K562 (cell line): ENCODE measurements around the gene PLCD1. TPM values are rescaled to one million over a fixed set of nuclear protein-coding genes. Genes with fewer than 3 reads are reported as not detected.
A peak's percentile ranks its signal among the peaks of the same experiment; 100 is the strongest.

Experiments used
- ATAC-seq: fragments of 200-7000 bp; cut with Tn5 transposase; 3 replicates; pipeline ENCODE4 v1.9.1; 2020; ENCODE audit warnings: moderate library complexity
- BruUV-seq: library from RNA; stranded (reverse); fragments of 400-500 nt; replicated peaks from 2 replicates; lab custom pipeline; 2021; lab: Mats Ljungman, UMichigan
- CTCF ChIA-PET: fragments of 300-600 bp; formaldehyde crosslinking; extraction: SDS; loops from one replicate; lab custom pipeline; 2021; ENCODE audit warnings: low intra/inter-chr PET ratio; lab: Yijun Ruan, JAX
- POLR2A ChIA-PET: fragments of 300-600, 350-650 bp; sonication (Branson Sonifier 250); formaldehyde crosslinking; extraction: SDS; loops from one replicate; lab custom pipeline; 2021; ENCODE audit warnings: antibody characterized with exemption, inconsistent platforms; lab: Yijun Ruan, JAX
- DNase-seq, 4 experiments: peaks; one replicate each; pipeline versions ENCODE4 v3.0.0 to v3.0.0-alpha.2; 2011 to 2018; ENCODE audit warnings: low spot score in 3 of 4, mixed read lengths in 3 of 4; ENCODE audit errors: extremely low read depth in 1 of 4
- FAIRE-seq: peaks from 2 replicates; lab custom pipeline; 2011; peaks lifted over from hg19 to GRCh38; lab: Jason Lieb, UNC
- H2AFZ ChIP-seq: 2 replicates; pipeline ENCODE4 v1.6.0; 2011; ENCODE audit warnings: low read depth, low read length, control low read depth, inconsistent platforms
- H3K27ac ChIP-seq: fragments of 200-600 bp; 3 replicates; pipeline ENCODE4 v1.8.0; 2011; ENCODE audit warnings: low read depth, mild to moderate bottlenecking, control low read depth, inconsistent platforms, low read length, moderate library complexity, mixed read lengths; ENCODE audit errors: extremely low read depth
- H3K27me3 ChIP-seq, 2 experiments: fragments of 300-600 bp in 1 of 2; 2 replicates in 1 of 2; 3 replicates in 1 of 2; pipeline versions ENCODE4 v1.6.0 to v1.8.0; 2011; ENCODE audit warnings: inconsistent platforms in 2 of 2, low read length in 2 of 2, mild to moderate bottlenecking in 1 of 2, mixed read lengths in 1 of 2, moderate library complexity in 1 of 2; ENCODE audit not compliant: control insufficient read depth in 2 of 2, insufficient read depth in 2 of 2
- H3K36me3 ChIP-seq: fragments of 300-600 bp; 3 replicates; pipeline ENCODE4 v1.8.0; 2011; ENCODE audit warnings: mild to moderate bottlenecking, low read length, inconsistent platforms; ENCODE audit not compliant: control insufficient read depth, insufficient read depth
- H3K4me1 ChIP-seq, 2 experiments: fragments of 200-600 bp in 1 of 2; replicated peaks in 1 of 2; 2 replicates in 1 of 2; 3 replicates in 1 of 2; pipeline versions ENCODE4 v1.5.1 to v1.8.0; 2011; ENCODE audit warnings: inconsistent platforms in 2 of 2, low read length in 2 of 2, mild to moderate bottlenecking in 1 of 2, mixed read lengths in 1 of 2, moderate library complexity in 1 of 2; ENCODE audit not compliant: control insufficient read depth in 2 of 2, insufficient read depth in 2 of 2
- H3K4me2 ChIP-seq: 2 replicates; pipeline ENCODE4 v1.6.1; 2011; ENCODE audit warnings: low read length, control low read depth, inconsistent platforms, mixed read lengths; ENCODE audit not compliant: insufficient read depth
- H3K4me3 ChIP-seq: fragments of 200-600 bp; sonication (generic), shearing (Covaris generic); 2 replicates; pipeline ENCODE4 v1.5.1; 2016; ENCODE audit warnings: control low read depth, inconsistent platforms
- H3K79me2 ChIP-seq: fragments of 200-600 bp; 3 replicates; pipeline ENCODE4 v1.8.0; 2011; ENCODE audit warnings: low read length, inconsistent platforms; ENCODE audit not compliant: control insufficient read depth, insufficient read depth
- H3K9ac ChIP-seq, 2 experiments: 2 replicates each; pipeline versions ENCODE4 v1.6.0 to v1.6.1; 2011; ENCODE audit warnings: low read depth in 2 of 2, low read length in 2 of 2, control low read depth in 1 of 2, inconsistent platforms in 1 of 2, mild to moderate bottlenecking in 1 of 2, mixed read lengths in 1 of 2; ENCODE audit not compliant: insufficient read depth in 1 of 2
- H3K9me1 ChIP-seq: one replicate; pipeline ENCODE4 v1.6.0; 2011; ENCODE audit warnings: inconsistent platforms, mild to moderate bottlenecking, low read length, moderate library complexity; ENCODE audit not compliant: control insufficient read depth, insufficient read depth
- H3K9me3 ChIP-seq: replicated peaks from 2 replicates; pipeline ENCODE4 v1.5.1; 2011; ENCODE audit warnings: low read depth, low read length, inconsistent platforms; ENCODE audit not compliant: control insufficient read depth, insufficient read depth
- H4K20me1 ChIP-seq: replicated peaks from 2 replicates; pipeline ENCODE4 v1.6.1; 2011; ENCODE audit warnings: low read length, inconsistent platforms, mixed read lengths; ENCODE audit not compliant: control insufficient read depth, insufficient read depth
- BRF2 ChIP-seq: IDR thresholded peaks from 3 replicates; pipeline ENCODE4 v1.6.1; 2011; ENCODE audit warnings: borderline replicate concordance, mild to moderate bottlenecking; ENCODE audit not compliant: insufficient read length, insufficient read depth
- CHD1 ChIP-seq: fragments of 200-600 bp; sonication (generic); IDR thresholded peaks from one replicate; pipeline ENCODE4 v1.6.1; 2012; ENCODE audit warnings: mild to moderate bottlenecking, moderate library complexity, low read length, inconsistent platforms
- HIVEP1 ChIP-seq: fragments of 250-450 bp; sonication (Bioruptor Pico); IDR thresholded peaks from 2 replicates; pipeline ENCODE4 v1.4.0; 2020; ENCODE audit warnings: mild to moderate bottlenecking
- MAFF ChIP-seq: IDR thresholded peaks from 2 replicates; pipeline ENCODE4 v1.6.1; 2012; ENCODE audit warnings: low read length, improper control_type of control experiment
- MLLT1 ChIP-seq, 2 experiments: fragments of 450-650 bp; IDR thresholded peaks; 2 replicates each; pipeline ENCODE4 v1.6.1; 2016
- MXD1 ChIP-seq: fragments of 250-450 bp; sonication (Bioruptor Pico); IDR thresholded peaks from 2 replicates; pipeline ENCODE4 v1.8.0; 2021; ENCODE audit warnings: borderline replicate concordance, mild to moderate bottlenecking, moderate library complexity; ENCODE audit not compliant: poor library complexity, severe bottlenecking
- SMARCE1 ChIP-seq: fragments of 450-650 bp; IDR thresholded peaks from 2 replicates; pipeline ENCODE4 v1.7.1; 2016; ENCODE audit warnings: mild to moderate bottlenecking
- SMC3 ChIP-seq: conservative IDR thresholded peaks from 2 replicates; pipeline ENCODE4 v1.6.1; 2011; ENCODE audit warnings: low read depth, low read length, improper control_type of control experiment; ENCODE audit not compliant: insufficient read depth
- TEAD1 ChIP-seq, 2 experiments: fragments of 450-650 bp in 1 of 2; sonication (generic) in 1 of 2; formaldehyde crosslinking; IDR thresholded peaks; 2 replicates each; pipeline versions ENCODE4 v1.4.0 to v1.8.0; 2020 to 2022; ENCODE audit warnings: mild to moderate bottlenecking in 2 of 2, missing genetic modification reagents in 1 of 2
- VEZF1 ChIP-seq: fragments of 200-800 bp; sonication (Bioruptor generic); IDR thresholded peaks from 2 replicates; pipeline ENCODE4 v1.6.1; 2017; ENCODE audit warnings: missing genetic modification characterization, missing compliant biosample characterization
- ZFX ChIP-seq: sonication (generic); formaldehyde crosslinking; IDR thresholded peaks from 2 replicates; pipeline ENCODE4 v1.8.0; 2022; ENCODE audit warnings: mild to moderate bottlenecking, missing genetic modification reagents, moderate library complexity
- ZNF57 ChIP-seq: fragments of 450-650 bp; formaldehyde crosslinking; IDR thresholded peaks from 2 replicates; pipeline ENCODE4 v1.4.0; 2020; ENCODE audit warnings: mild to moderate bottlenecking, moderate library complexity
- ZNF740 ChIP-seq, 3 experiments: fragments of 200-800 bp in 1 of 3; sonication (Bioruptor generic) in 1 of 3; sonication (generic) in 1 of 3; formaldehyde crosslinking in 1 of 3; IDR thresholded peaks; 2 replicates each; pipeline versions ENCODE4 v1.6.1 to v1.8.0; 2016 to 2022; ENCODE audit warnings: mild to moderate bottlenecking in 2 of 3, missing compliant biosample characterization in 2 of 3, missing genetic modification characterization in 2 of 3, missing genetic modification reagents in 1 of 3
- WGBS: fragments of 100-300 bp; shearing (Covaris generic); methylation state at CpG from one replicate; pipeline ENCODE4 v1.1.6; 2016; ENCODE audit warnings: low coverage, mixed read lengths; ENCODE audit not compliant: insufficient coverage; ENCODE audit errors: missing lambda C conversion rate; 5-methylcytosine and 5-hydroxymethylcytosine counted together
- in situ Hi-C: fragments of 300-500 bp; cut with MboI; formaldehyde crosslinking; loops from 4 replicates; pipeline ENCODE4 v1.15.0; 2018; ENCODE audit warnings: inconsistent platforms, mixed read lengths
- intact Hi-C: fragments of 100-400 bp; cut with micrococcal nuclease; formaldehyde crosslinking; loops from 2 replicates; pipeline ENCODE4 v1.14.2; 2022
- polyA plus RNA-seq, 8 experiments: library from polyadenylated mRNA; depleted of rRNA in 4 of 8; stranded (reverse) in 5 of 8; unstranded in 3 of 8; fragments of >200 nt; fragmentation: Nextera tagmentation in 2 of 8; fragmentation: Illumina TruSeq in 1 of 8; extraction: Ambion mirVana in 2 of 8; extraction: Trizol in 1 of 8; gene quantifications; 2 replicates each; pipeline versions ENCODE4 v1.2.1 to v1.2.3, GENCODE V29; 2011 to 2014; ENCODE audit warnings: inconsistent platforms in 1 of 8, missing spikeins in 1 of 8
- total RNA-seq, 7 experiments: library from RNA; depleted of rRNA in 6 of 7; stranded (reverse); fragments of >200 nt in 6 of 7; fragmentation: Illumina TruSeq in 2 of 7; extraction: Trizol in 2 of 7; gene quantifications; 2 replicates each; pipeline versions ENCODE4 v1.2.1 to v1.2.3, GENCODE V29; 2011 to 2021; ENCODE audit warnings: low replicate concordance in 1 of 7

Gene PLCD1
- total and polyA plus RNA-seq, 9 of the 15 experiments (the other 6 are each of a cell fraction or from before 2014, with no cell fraction given): 5.4 to 209 (median 116) TPM

GRCh38 chr3:38016847-38017444 lies 12.5 kb downstream of the PLCD1 start (continued):
- TF ChIP-seq ZNF740 (CRISPR knock-in tag; IDR thresholded peaks at IDR 0.05) (peak; percentile 71; the same call in 1 of the 2 replicates), ZNF740 (tag; IDR thresholded peaks at IDR 0.05) (no peak), MAFF (no peak)

- FAIRE-seq (no peak), DNase-seq (no peak), ATAC-seq (no peak)
- H2AFZ ChIP-seq: no peak overlapping the region
- peaks cover 51 to 55% of the 10 kb centered on the region in 2 experiments for H3K4me1 ChIP-seq
- peaks cover 3% of the 10 kb centered on the region; the same call in 1 of the 2 replicates for H4K20me1 ChIP-seq
- in situ Hi-C loops (no loop called here), intact Hi-C loops (no loop called here)
- WGBS: 95% methylated on average over 9 of the region's 13 CpGs
- peak overlapping the region; percentile 95 for H3K4me2 ChIP-seq
- H3K9ac ChIP-seq: peak overlapping the region; percentile 6 to 96; a peak in 3 of 4 replicates
- H3K79me2 ChIP-seq: peaks cover 69% of the 10 kb centered on the region
- no peak overlapping the region; the same call in 1 of the 2 replicates for H3K4me3 ChIP-seq
- no peaks in the 10 kb centered on the region for H3K9me3 ChIP-seq
- H3K27ac ChIP-seq: peak overlapping the region; percentile 79; the same call in 2 of the 3 replicates
- BruUV-seq: no TSS peak
- ChIA-PET POLR2A (interaction anchor here (0.6 to 1.2 kb wide), 2 partner anchors 13 to 401 kb away, joined by 3 read pairs; no protein-coding TSS in a partner anchor), CTCF (no interaction called here)
- H3K36me3 ChIP-seq: peaks cover 62% of the 10 kb centered on the region
- H3K27me3 ChIP-seq: no peaks in the 10 kb centered on the region
- peaks cover 6% of the 10 kb centered on the region for H3K9me1 ChIP-seq
- TF ChIP-seq ZNF57 (CRISPR knock-in tag) (no peak), SMARCE1 (no peak), TEAD1 (CRISPR knock-in tag; IDR thresholded peaks at IDR 0.05) (no peak), MLLT1 (IDR thresholded peaks at IDR 0.05) (no peak), VEZF1 (CRISPR knock-in tag) (no peak), BRF2 (no peak), CHD1 (no peak), HIVEP1 (CRISPR knock-in tag) (no peak), ZFX (CRISPR knock-in tag) (no peak), SMC3 (no peak), MXD1 (no peak)
Measured at GRCh38 chr3:38016410-38016809, 13.0 kb downstream of the PLCD1 start.
